Muscle of leg (tissue), 11 donors: ENCODE data around the gene PSMD5. TPM values are rescaled to one million over a fixed set of nuclear protein-coding genes. Genes with fewer than 3 reads are reported as not detected.
A peak's percentile ranks its signal among the peaks of the same experiment; 100 is the strongest.

Experiments used
- DNase-seq: peaks from one replicate; pipeline ENCODE4 v3.0.0; 2013
- H3K27ac ChIP-seq: one replicate; pipeline ENCODE4 v1.5.1; 2013; ENCODE audit warnings: mild to moderate bottlenecking, low read length, control low read depth
- H3K27me3 ChIP-seq: one replicate; pipeline ENCODE4 v1.6.1; 2013; ENCODE audit warnings: low read length; ENCODE audit not compliant: control insufficient read depth, insufficient read depth
- H3K36me3 ChIP-seq: one replicate; pipeline ENCODE4 v1.6.1; 2013; ENCODE audit warnings: low read length; ENCODE audit not compliant: control insufficient read depth, insufficient read depth
- H3K4me1 ChIP-seq: one replicate; pipeline ENCODE4 v1.6.1; 2013; ENCODE audit warnings: low read length; ENCODE audit not compliant: control insufficient read depth, insufficient read depth
- H3K4me3 ChIP-seq: one replicate; pipeline ENCODE4 v1.5.1; 2013; ENCODE audit warnings: low read length, control low read depth
- H3K9me3 ChIP-seq: replicated peaks from 2 replicates; pipeline ENCODE4 v1.6.1; 2013; ENCODE audit warnings: low read depth, low read length; ENCODE audit not compliant: control insufficient read depth
- WGBS: methylation state at CpG from one replicate; pipeline ENCODE4 v1.1.5; 2013; ENCODE audit warnings: missing lambda C conversion rate; ENCODE audit not compliant: insufficient coverage; 5-methylcytosine and 5-hydroxymethylcytosine counted together
- polyA plus RNA-seq, 8 donors: library from polyadenylated mRNA; unstranded; fragments of 120-200 nt; gene quantifications; one replicate each; pipeline versions ENCODE4 v1.2.1 to v1.2.3, GENCODE V29; 2013; ENCODE audit warnings: inconsistent platforms in 1 of 8, low replicate concordance in 1 of 8; ENCODE audit not compliant: insufficient read length in 8 of 8, insufficient read depth in 1 of 8
- total RNA-seq: library from RNA; stranded (reverse); fragments of 120-200 nt; gene quantifications from one replicate; pipeline ENCODE4 v1.2.4, GENCODE V29; 2013

PSMD5 gene
- total and polyA plus RNA-seq, 9 donors = 17.1 to 24.9 (median 21.1) TPM

- Histone ChIP-seq H3K27me3 (no peaks in the 10 kb centered on the region), H3K27ac (no peak overlapping the region), H3K36me3 (no peaks in the 10 kb centered on the region), H3K4me1 (peaks cover 22% of the 10 kb centered on the region), H3K4me3 (no peak overlapping the region), H3K9me3 (no peaks in the 10 kb centered on the region)
- WGBS = 8% methylated on average over 5 of the region's 5 CpGs
- peak; percentile 92 for DNase-seq
These were observed 43.2 kb upstream of the PSMD5 start for GRCh38 chr9:120885958-120886357.

GRCh38 chr9:120885457-120885856 lies 42.7 kb upstream of the PSMD5 start:
- DNase-seq = no peak
- H3K4me1 ChIP-seq = peaks cover 18% of the 10 kb centered on the region
- H3K4me3 ChIP-seq = no peak overlapping the region
- H3K27ac ChIP-seq = no peak overlapping the region
- no peaks in the 10 kb centered on the region for H3K27me3 ChIP-seq
- WGBS = 75% methylated on average over 2 of the region's 3 CpGs
- no peaks in the 10 kb centered on the region for H3K9me3 ChIP-seq
- H3K36me3 ChIP-seq = no peaks in the 10 kb centered on the region

DNA sequence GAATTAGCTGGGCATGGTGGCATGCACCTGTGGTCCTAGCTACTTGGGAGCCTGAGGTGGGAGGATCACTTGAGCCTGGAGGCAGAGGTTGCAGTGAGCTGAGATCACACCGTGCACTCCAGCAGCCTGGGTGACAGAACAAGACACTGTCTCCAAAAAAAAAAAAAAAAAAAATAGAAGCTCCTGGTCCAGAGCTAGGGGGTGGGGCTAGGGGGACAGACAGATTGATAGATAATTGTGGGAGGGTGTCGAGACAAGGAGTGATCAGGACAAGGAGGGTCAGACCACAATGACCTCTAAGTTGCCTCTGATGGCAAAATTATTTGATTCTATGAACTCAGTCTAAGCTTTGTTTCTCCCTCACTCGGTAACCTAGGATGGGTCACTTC lies 40.9 kb upstream of the PSMD5 start:
- H3K27ac ChIP-seq = no peak overlapping the region
- H3K4me3 ChIP-seq = no peak overlapping the region
- peaks cover 13% of the 10 kb centered on the region for H3K4me1 ChIP-seq
- H3K27me3 ChIP-seq = no peaks in the 10 kb centered on the region
- H3K36me3 ChIP-seq = no peaks in the 10 kb centered on the region
- no peaks in the 10 kb centered on the region for H3K9me3 ChIP-seq
- no peak for DNase-seq
- WGBS = 67% methylated on average over 1 of the region's 3 CpGs

- H3K36me3 ChIP-seq = no peaks in the 10 kb centered on the region
- H3K4me3 ChIP-seq = no peak overlapping the region
- peaks cover 16% of the 10 kb centered on the region for H3K4me1 ChIP-seq
- H3K9me3 ChIP-seq = no peaks in the 10 kb centered on the region
- DNase-seq = no peak
- no peak overlapping the region for H3K27ac ChIP-seq
- H3K27me3 ChIP-seq = peaks cover 3% of the 10 kb centered on the region
- 100% methylated on average over 1 of the region's 10 CpGs for WGBS
These were observed 40.3 kb upstream of the PSMD5 start for GRCh38 chr9:120882935-120883607.

- Histone ChIP-seq H3K4me1 (peaks cover 19% of the 10 kb centered on the region), H3K9me3 (no peaks in the 10 kb centered on the region), H3K27ac (no peak overlapping the region), H3K27me3 (peaks cover 3% of the 10 kb centered on the region), H3K4me3 (no peak overlapping the region), H3K36me3 (peaks cover 1% of the 10 kb centered on the region)
- DNase-seq = no peak
- no CpG with 5 or more reads among the region's 6 CpGs for WGBS
These were observed 36.7 kb upstream of the PSMD5 start for GRCh38 chr9:120879446-120879845.

DNA sequence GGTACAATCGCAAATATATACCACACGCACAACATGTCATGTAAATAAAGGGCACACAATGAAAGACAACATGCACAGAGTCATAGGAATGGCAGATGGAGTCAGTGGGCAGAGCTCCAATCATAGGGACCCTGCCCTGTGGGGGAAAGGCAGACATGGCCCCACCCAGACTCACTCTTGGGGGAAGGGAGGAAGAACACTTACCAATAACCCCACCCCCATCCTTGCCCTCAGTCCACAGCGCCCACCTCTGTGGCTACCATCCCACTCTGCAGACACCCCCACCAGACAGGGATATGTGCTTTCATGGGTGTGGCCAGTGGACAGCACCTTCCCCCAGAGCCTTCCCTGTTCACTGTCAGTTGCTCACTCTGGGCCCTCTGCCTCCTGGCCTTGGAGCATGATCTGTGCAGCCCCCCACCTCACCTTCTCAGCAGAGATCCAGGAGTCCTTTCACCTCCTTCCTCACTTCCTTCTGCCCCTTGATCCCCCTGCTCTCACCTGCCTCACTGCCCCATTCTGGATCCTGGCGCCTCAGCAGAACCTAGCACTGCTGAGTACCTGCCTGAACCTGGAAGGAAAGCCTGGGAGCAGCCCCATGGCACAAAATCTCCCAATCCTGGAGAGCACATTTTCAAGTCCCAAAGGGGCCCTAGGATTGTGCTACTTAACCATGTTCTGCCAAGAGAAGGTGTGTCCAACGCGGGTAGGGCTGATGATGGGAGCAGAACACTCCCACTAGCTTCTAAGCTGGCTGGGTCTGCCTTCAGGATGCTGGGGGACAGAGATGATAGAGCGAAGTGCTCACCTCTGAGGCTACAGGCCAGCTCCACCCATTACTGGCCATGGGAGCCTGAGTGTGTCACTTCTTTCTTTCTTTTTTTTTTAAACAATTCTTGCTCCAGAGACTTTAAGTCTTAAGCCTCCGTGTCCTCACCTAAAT lies 35.7 kb upstream of the PSMD5 start:
- DNase-seq = no peak
- Histone ChIP-seq H3K27me3 (peaks cover 3% of the 10 kb centered on the region), H3K27ac (no peak overlapping the region), H3K4me3 (peak overlapping the region; percentile 80), H3K9me3 (no peaks in the 10 kb centered on the region), H3K36me3 (peaks cover 11% of the 10 kb centered on the region), H3K4me1 (peaks cover 19% of the 10 kb centered on the region)
- 55% methylated on average over 5 of the region's 8 CpGs for WGBS

DNA sequence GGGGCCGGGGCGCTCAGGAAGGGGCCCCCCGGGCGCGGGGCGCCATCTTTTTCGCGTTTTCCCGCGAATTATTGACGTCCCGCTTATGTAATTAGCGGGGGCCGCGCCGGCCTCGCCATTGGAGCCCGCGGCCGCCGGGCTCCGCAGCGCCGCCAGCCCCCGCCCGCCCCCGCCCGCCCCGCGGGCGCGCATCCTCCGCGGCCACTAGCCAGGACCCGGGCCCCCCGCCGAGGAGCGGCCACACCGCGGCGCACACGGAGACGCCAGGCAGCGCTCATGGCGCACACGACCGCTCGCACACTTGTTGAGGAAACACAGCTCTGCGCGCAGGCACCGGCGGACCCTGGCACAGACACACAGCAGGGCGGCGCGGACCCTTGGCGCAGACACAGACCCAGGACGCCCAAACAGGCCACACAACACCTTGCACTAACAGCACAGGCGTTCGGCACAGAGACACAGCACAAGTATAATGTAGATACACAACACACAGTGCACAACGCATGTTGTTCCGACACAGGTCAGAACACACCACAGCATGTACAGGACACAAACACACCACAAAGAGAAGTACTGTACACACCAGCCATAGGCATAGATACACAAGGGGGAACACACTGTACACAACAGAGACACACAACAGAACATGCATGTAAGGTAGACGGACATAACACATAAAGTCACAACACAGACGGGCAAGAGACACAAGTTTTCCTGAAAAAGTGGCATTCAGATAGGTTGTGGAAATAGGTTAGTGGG lies 34.7 kb upstream of the PSMD5 start:
- H3K27me3 ChIP-seq = peaks cover 3% of the 10 kb centered on the region
- peaks cover 19% of the 10 kb centered on the region for H3K4me1 ChIP-seq
- peak overlapping the region; percentile 80 for H3K4me3 ChIP-seq
- H3K9me3 ChIP-seq = no peaks in the 10 kb centered on the region
- under 1% methylated on average over 41 of the region's 63 CpGs for WGBS
- DNase-seq = peak; percentile 86
- H3K36me3 ChIP-seq = peaks cover 19% of the 10 kb centered on the region
- peak overlapping the region; percentile 84 for H3K27ac ChIP-seq

DNA sequence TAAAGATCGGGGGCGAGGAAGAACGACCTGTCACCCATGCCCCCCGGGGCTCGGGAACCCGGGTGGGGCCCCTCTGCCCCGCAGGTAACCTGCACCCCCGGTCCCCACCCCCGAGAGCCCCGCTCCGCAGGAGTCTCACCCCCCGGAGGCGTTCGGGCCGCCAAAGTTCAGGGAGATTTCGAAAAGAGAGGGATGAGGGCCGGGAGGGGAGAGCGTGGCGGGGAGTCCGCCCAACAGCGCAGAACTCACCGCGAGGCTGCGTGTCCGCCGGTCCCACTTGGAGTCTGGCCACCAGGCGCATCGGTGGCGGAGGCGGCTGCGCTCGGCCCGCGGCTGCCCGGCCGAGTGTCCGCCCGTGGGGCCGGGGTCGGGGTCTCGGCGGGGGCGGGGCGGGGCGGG lies 34.1 kb upstream of the PSMD5 start, which contains the start of gene PHF19:
PHF19 (minus strand) TSS at position 347 of the 399 bp plus-strand sequence. CDS start 2,447 bp downstream, outside the sequence.
- DNase-seq = peak; percentile 63
- under 1% methylated on average over 13 of the region's 45 CpGs for WGBS

GRCh38 chr9:120875954-120876841 lies 33.5 kb upstream of the PSMD5 start:
- peak overlapping the region; percentile 92 for H3K27ac ChIP-seq
- 1% methylated on average over 56 of the region's 65 CpGs for WGBS
- peaks cover 19% of the 10 kb centered on the region for H3K4me1 ChIP-seq
- peaks cover 3% of the 10 kb centered on the region for H3K27me3 ChIP-seq
- peak; percentile 91 for DNase-seq
- peaks cover 19% of the 10 kb centered on the region for H3K36me3 ChIP-seq
- no peaks in the 10 kb centered on the region for H3K9me3 ChIP-seq
- H3K4me3 ChIP-seq = peak overlapping the region; percentile 80

More for the DNA sequence above, 34.1 kb upstream of the PSMD5 start, which contains the start of gene PHF19:
- peaks cover 19% of the 10 kb centered on the region for H3K4me1 ChIP-seq
- H3K36me3 ChIP-seq = peaks cover 19% of the 10 kb centered on the region
- peak within 1 kb of the TSS; percentile 92 for H3K27ac ChIP-seq
- peaks cover 3% of the 10 kb centered on the region for H3K27me3 ChIP-seq
- H3K9me3 ChIP-seq = no peaks in the 10 kb centered on the region
- H3K4me3 ChIP-seq = peak within 1 kb of the TSS; percentile 80
